M059J (cell line): ENCODE data around the gene GNB3. TPM values are rescaled to one million over a fixed set of nuclear protein-coding genes. Genes with fewer than 3 reads are reported as not detected.

Source experiments
- DNase-seq: peaks from one replicate; pipeline ENCODE4 v3.0.0-alpha.2; 2012; ENCODE audit warnings: low read depth
- total RNA-seq: library from RNA; depleted of rRNA; stranded (reverse); fragments of >200 nt; shearing (Covaris generic); gene quantifications from 2 replicates; pipeline ENCODE4 v1.2.3, GENCODE V29; 2014

The GNB3 gene
- total RNA-seq, 1 experiment from 2014 or later: 0.57 TPM

DNA sequence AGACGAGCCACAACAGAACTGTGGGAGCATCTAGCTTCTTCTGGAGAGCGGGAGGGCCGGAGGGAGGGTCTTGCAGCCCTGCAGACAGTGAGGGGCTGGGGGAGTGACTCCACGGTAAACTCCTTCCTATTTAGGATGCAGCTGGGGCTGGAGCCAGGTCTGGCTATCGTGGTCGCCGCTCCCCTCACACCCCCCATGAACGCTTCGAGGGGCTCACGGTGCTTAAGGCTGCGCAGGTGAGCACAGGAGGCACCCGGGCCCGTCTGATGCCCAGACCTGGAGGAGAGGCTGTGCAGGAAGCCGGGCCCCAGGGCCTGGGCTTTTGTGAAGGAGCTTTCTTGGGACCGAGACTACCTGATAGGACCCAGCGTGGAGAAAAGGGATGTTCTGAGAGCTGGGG lies 3.9 kb upstream of the GNB3 start:
- DNase-seq: no peak

DNA sequence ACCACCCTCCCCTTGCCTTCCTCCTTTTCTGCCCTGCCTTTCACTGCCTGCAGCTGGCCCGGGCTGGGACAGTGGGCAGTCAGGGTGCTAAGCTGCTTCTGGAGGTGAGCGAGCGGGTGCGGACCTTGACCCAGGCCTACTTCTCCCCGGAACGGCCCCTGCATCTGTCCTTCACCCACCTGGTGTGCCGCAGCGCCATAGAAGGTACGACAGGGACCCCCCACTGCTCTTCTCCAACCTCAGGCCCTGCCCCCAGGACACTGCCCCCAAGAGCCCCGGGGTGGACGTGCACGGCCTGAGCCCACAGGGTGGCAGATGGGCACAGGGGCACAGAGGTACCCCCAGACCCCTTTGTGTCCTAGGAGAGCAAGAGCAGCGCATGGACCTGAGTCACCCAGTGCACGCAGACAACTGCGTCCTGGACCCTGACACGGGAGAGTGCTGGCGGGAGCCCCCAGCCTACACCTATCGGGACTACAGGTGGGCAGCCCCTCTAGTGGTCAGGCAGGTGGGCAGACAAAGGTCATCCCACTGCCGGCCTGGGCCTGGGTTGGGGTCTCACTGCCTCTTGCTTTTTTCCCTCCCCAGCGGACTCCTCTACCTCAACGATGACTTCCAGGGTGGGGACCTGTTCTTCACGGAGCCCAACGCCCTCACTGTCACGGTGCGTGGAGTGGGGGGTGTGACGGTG lies 3.2 kb upstream of the GNB3 start:
- DNase-seq: no peak

DNA sequence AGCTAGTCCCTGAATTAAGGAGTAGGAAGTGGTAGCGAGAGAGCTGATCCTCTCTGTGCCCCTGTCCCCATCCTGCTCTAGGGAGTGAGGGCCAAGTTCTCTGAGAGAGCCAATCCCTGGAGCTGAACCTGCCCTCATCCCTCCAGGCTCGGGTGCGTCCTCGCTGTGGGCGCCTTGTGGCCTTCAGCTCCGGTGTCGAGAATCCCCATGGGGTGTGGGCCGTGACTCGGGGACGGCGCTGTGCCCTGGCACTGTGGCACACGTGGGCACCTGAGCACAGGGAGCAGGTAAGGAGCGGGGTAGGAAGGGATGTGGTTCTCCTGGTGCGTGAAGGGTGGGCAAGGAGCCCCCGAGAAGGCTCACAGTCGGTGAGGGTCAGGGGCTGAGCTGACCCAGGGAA lies 1.9 kb upstream of the GNB3 start:
- no peak for DNase-seq

DNA sequence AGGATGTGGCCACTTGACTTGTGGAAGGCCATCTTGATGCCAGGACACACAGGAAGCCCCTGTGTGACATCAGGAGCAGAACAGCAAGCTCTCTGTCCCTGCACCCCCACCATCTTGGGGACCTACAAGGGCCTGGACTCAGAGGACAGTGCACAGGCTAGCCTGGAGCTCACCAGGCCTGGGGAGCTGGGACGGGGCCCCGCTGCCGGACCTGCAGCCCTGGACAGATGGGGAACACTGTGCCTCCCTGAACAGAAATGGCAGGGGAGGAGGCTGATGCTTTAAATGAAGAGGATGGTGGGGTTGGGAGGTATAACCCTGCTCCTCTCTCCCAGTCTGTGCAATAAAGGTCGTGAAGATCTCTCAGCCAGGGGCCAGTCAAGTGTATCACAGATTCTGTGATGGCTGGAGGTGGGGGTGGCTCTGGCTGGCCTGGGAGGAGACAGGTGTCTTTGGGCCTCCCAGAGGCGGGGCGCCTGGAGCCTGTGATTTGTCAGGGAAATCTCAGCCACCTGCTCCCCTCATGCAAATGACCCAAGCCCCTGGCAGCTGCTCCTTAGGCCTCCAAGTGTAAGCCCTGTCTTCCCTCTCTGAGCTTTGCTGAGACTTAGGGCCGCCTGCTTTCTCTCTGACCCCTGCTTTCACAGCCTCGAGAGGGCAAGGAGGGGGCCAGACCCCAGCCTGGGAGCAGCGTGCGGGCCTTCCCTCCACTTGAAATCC lies 1.1 kb upstream of the GNB3 start:
- DNase-seq: no peak

DNA sequence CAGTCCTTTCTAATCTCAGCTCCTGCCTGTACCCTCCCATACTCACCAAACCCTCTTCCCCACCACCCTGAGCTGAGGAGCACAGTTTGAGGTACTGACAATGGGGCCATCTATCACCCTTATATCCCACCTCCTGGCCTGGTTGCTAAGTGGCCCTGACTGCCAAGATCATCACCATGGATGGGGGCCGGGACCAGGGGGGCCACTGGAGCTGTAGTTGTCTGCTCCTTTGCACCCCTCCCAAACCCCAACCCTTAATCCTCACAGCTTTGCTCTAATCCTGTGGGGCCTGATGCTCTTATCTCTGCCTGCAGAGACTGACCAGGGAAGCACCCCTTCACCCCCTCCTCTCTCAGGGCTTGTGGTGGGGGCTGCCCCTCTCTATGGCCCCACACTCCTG lies 395 bp upstream of the GNB3 start:
- no peak for DNase-seq

DNA sequence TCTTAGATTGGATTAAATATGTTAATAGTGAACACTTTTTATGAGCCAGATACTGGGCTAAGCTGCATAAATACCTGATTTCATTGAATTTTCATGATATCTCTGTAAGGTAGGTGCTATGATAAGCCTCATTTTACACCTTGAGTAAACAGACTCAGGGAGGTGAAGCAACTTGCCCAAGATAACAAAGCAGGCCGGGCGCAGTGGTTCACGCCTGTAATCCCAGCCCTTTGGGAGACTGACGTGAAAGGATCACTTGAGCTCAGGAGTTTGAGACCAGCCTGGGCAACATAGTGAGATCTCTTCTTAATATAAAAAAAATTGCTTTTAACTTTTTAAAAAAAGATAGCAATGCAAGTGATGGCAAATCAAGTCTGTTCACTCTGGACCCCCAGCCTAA lies 1.4 kb downstream of the GNB3 start:
- no peak for DNase-seq

DNA sequence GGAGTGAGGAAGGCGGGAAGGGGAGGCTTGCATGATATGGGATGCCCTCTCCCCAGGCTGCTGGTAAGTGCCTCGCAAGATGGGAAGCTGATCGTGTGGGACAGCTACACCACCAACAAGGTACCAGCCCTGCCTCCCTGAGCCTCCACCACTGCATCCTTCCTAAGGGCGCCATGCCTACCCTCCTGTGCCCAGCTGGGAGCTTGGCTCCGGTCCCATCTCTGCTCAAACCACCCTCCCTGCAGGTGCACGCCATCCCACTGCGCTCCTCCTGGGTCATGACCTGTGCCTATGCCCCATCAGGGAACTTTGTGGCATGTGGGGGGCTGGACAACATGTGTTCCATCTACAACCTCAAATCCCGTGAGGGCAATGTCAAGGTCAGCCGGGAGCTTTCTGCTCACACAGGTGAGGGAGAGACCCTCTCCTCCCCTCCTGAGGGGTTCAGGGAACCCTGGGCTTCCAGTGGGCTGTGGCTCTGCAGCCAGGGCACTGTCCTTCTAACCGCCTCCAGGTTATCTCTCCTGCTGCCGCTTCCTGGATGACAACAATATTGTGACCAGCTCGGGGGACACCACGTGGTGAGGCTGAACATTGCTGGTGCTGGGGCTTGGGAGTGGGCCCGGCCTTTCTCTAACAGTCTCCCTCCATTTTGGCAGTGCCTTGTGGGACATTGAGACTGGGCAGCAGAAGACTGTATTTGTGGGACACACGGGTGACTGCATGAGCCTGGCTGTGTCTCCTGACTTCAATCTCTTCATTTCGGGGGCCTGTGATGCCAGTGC lies 2.6 kb downstream of the GNB3 start:
- DNase-seq: peak; percentile 6

DNA sequence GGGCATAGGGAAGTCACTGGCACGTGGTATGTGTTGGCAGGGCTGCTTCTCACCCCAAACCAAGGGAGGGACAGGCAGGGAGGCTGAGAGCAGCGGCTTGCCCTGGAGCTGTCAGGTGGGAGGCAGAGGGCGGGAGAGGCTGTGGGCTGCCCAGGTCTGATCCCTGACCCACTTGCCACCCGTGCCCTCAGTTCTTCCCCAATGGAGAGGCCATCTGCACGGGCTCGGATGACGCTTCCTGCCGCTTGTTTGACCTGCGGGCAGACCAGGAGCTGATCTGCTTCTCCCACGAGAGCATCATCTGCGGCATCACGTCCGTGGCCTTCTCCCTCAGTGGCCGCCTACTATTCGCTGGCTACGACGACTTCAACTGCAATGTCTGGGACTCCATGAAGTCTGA lies 4.7 kb downstream of the GNB3 start:
- DNase-seq: no peak

DNA sequence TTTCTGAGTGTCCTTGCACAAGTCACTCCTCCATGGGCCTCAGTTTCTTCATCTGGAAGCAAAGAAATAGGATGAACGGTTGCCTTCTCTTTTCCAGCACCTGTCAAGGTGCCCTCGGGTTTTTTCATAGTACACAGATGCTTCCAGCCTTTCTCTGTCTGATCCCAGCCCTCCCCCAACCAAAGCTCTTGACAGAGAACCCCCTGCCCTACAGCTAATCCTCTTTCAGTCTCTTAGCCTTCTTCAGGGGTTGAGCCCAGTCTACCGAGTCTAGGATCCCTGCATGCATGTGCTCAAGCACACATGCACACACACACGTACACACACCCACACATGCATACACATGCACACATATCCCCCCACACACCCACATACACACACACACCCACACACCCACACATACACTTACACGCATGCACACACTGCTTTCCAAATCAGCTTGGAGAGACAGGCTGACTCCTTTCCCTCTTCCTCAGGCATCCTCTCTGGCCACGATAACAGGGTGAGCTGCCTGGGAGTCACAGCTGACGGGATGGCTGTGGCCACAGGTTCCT lies 5.7 kb downstream of the GNB3 start:
- DNase-seq: no peak

DNA sequence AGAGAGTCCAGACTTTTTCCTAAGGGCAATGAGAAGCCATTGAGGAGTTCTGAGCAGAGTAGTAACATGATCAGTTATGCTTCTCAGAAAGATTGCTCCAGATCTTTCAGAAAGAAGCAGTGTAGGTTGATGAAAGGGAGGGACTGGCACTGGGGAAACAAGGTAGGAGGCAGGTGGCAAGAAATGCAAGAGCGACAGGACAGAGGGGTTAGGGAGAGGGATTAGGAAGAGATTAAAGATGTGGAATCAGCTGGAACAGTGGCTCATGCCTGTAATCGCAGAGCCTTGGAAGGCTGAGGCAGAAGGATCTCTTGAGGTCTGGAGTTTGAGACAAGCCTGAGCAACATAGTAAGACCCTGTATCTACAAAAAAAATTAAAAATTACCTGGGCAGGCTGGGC lies 7.0 kb downstream of the GNB3 start:
- DNase-seq: no peak

DNA sequence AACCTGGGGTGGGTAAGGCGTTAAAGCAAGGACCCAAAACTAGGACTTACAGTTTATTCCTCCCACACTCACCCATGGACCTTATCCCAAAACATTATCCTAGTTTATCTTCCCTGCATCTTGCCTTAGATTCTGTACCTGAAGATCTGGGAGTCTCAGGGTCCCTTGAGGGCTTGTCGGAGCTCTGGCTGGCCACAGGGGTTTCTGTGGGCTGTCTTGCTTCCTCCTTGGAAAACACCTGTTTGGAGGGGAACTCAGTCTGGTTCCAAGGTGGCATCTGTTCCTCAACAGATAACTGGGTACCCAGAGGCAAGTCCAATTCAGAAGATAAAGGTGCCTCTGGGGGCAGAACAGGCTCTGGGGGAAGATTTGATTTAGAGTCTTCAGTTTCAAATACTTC lies 8.7 kb downstream of the GNB3 start:
- no peak for DNase-seq

DNA sequence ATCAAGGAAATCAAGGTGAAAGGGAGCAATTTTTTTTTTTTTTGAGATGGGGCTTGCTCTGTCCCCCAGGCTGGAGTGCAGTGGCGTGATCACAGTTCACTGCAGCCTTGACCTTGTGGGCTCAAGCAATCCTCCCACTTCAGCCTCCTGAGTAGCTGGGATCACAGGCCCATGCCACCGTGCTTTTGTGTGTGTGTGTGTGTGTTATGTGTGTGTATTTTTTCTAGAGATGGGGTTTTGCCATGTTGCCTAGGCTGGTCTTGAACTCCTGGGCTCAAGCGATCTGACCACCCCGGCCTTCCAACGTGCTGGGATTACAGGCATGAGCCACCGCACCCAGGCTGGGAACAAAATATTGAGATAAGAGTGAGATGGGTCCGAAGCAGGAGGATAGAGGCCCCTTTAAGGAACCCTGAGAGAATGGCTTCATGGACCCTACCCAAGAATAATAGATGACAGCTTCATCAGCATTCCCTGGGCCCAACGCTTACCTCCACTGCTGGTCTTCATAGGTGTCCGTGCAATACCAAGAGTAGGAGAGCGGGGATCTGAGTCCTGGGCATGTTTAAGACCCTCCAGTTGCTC lies 9.3 kb downstream of the GNB3 start:
- no peak for DNase-seq

DNA sequence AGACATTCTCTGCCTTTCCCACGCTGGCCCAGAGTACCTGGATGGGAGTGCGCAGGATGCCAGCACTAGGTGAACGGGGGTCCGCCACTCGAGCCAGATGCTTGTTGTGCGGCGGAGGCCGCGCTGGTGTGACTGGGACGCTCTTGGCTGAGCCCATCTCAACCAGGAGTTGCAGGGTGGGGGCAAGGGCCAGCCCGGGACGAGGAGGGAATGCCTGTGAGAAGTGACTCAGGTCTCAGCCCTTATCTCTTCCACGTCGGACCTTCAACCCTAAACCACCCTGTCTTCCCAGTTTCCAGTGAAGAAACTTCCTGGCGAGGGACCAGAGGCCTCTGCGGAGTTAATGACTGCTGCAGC lies 10.0 kb downstream of the GNB3 start:
- DNase-seq: no peak

DNA sequence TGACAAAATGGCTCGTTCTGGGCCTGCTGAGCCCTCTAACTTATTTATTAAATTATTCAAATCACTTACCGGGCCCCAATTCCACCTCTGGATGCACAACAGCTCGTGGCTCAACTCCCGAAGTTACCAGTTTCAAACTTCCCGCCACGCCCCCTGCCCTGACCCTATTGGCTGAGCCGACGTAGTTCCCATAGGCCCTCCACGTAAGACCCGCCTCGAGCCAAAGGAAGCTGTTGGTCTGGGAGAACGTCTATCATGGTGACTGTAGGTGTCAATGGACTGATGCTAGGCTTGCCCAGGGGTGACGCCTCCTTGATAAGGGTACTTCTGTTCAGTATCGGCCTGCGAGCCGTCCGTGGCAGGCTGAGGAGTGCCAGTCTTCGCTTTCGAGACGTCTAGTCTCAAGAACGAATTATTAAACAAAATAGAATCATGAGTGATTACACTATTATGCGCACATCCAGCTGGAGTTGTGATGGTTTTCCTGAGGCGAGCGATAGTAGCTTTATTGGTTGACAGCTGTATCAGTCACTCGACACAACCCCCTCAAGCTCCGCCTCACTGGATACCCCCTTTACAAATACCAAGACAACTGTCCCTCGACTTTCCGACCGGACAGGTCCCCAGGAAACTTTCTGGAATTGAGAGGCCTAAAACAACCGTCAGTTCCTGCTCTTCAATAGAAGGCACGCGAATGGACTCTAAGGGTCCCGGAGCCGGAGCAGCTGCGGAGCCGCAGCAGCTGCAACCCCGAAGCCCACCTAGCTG lies 10.6 kb downstream of the GNB3 start, which contains the start of gene CDCA3:
TSS of gene CDCA3 (minus strand) at position 134 of the 768 bp plus-strand sequence. CDS start 334 bp downstream, outside the sequence.
- DNase-seq: peak; percentile 99

DNA sequence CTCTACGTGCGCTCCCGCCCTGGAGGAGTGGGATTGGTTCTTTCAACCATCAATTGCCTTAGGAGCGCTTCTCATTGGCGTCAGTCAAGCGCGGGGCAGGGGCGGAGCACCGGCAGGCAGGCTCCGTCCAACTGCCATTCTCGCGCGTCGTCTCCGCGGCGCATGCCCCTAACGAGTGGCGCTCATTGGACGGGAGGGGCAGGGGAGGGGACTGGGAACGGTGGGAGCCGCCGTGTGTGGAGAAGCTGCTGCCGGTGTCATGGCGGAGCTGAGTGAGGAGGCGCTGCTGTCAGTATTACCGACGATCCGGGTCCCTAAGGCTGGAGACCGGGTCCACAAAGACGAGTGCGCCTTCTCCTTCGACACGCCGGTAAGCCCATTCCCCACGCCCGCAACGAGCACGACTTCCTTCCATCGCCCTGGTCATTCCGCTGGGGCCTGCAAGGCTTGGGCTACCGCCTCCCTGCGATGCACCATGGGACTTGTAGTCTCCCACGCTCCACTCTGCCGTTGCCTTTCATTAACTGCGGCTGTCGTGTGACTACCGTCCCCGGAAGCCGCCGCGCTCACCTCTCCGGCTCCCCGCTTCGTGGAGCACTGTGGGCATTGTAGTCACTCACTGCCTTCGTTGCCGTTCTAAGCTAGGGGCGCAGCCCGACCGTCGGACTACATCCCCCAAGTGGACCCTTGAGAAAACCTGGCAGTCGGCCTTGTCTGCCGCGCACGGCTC lies 11.4 kb downstream of the GNB3 start, which contains the start of gene USP5:
TSS of gene USP5 (plus strand) at position 230 of the 730 bp plus-strand sequence. CDS start at position 260, 30 bp downstream.
- peak; percentile 99 for DNase-seq

DNA sequence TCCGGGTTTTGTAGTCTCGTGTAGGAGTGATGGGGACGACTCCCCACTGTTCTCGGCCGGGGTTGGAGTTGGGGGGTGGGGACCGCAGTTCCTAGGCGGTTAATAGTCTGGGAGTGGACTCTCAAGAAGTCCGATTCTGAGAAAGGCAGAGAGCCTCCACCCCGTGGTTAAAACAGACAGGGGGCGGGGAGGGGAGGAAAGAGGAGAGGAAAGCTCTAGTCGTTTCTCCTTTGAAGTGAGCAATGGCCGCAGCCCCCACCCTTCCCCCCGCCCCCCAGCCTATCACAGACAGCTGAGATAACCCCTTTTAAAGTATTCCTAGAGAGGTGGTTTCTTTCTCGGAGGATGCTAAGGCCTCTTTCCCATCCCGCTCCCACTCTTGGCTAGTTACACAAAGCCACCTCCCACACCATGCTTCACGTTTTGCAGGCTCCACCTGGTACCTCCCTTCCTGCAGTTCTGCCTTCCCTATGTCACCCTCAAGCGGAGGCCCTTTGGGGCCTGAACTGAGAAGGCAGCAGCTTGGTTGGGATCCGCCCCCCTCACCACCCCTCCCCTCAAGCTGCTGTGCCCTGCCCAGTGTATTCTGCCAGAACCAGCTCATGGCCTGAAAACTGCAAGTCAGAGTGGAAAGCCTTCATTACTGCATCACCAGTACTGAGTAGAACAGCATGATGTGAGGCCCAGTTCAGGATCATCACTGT lies 12.1 kb downstream of the GNB3 start:
- DNase-seq: peak; percentile 60

DNA sequence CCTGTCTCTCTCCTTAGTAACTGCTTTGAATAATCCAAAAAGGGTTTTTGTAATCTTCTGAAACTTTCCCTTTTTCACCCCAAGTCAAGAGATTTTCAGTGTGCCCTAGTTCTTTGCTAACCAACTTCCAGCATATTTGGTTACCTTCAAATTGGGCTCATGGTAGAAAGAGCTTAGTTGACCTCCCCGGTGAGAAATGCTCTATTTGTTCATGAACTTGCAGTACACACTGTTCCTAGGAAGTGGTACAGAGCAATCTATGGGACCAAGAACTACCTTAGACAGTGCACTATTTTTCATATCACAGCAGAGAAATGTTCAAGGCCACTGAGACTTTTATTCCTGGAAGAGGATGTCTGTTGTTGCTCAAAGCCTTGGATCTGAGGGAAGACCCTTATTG lies 12.9 kb downstream of the GNB3 start:
- no peak for DNase-seq

DNA sequence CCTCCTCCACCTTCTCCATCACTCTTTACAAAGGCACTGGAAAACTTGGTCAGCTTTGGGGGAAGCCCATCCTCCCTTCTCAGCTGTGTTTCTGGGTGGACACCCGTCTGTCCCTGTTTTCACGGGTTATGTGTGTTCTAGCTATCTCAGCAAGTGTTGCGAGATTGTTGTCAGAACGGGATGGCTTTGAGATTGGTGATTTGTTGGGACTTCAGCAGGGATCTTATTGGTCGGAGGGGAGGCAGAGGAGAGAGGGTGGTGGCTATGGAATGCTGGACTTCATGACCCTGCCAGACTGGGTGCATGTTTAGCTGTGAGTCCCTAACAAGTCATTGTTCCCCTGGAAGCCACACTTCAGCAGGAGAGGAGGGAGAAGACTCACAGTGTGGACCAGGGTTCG lies 13.3 kb downstream of the GNB3 start:
- no peak for DNase-seq

DNA sequence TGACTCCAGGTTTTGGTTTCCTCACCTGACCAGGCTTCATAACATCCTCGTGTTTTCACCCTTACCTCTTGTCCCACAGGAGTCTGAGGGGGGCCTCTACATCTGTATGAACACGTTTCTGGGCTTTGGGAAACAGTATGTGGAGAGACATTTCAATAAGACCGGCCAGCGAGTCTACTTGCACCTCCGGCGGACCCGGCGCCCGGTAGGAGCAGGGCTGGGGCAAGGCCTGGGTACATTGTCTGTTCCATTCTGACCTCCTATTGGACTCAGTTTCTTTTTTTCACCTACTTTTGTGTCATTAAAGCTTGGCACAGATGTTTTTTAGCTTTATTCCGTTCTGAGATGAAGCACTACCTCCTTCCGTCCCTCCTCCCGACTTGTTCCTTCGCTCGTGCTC lies 14.6 kb downstream of the GNB3 start:
- DNase-seq: no peak

DNA sequence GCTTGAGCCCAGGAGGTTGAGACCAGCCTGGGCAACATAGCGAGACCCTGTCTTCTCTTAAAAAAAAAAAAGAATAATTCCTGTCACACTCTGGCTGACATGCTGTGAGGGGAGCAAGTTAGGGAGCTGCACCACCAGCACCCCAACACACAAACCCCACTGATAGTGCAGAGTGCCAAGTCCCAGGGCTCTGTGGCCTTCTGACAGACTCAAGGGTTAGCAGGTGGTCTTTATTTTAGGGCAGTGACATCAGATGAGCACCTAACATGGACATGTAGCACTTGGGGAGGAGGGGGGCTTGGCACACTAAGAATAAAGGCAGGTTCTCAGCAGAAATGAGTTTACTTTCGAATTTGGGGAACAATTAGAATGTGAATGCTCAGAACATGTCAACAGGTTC lies 18.1 kb downstream of the GNB3 start:
- DNase-seq: no peak
